ENCODE data around the gene UNC50.

DNA sequence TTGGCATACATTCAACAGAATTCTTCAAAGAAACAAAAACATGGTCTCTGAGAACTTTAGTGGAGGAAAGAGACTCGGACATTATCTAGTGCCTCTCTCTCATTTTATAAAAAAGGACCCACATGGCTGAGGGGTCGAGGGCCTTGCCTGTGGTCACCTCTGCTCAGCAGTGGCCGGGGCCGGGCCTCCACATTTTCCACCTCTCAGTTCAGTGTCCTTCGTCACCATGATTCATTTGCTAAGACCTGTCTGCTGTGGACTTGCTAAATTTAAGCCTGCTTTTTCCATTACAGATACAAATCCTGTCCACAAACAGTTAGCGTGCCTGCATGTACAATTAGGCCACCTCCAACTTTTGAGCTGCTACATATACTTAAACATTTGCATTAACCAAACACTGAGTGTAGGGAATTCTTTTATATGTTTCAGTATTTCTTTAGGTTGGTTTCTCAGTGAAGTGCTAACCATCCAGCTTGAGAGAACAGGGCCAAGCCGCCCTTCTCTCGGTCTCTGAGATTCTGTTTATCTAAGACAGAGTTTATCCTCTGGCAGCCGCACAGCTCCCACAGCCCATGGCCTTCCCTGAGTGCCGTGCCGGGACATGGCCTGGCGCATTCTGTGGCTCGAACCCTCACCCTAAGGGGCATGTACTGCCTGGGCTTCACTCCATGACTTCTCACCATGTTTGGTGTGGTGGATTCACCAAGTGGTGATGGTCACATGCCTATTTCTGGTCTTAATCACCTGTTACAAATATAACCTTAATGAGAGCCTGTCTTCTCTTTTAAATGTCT lies 46.3 kb upstream of the UNC50 start:
- TF ChIP-seq, protein P1, sequence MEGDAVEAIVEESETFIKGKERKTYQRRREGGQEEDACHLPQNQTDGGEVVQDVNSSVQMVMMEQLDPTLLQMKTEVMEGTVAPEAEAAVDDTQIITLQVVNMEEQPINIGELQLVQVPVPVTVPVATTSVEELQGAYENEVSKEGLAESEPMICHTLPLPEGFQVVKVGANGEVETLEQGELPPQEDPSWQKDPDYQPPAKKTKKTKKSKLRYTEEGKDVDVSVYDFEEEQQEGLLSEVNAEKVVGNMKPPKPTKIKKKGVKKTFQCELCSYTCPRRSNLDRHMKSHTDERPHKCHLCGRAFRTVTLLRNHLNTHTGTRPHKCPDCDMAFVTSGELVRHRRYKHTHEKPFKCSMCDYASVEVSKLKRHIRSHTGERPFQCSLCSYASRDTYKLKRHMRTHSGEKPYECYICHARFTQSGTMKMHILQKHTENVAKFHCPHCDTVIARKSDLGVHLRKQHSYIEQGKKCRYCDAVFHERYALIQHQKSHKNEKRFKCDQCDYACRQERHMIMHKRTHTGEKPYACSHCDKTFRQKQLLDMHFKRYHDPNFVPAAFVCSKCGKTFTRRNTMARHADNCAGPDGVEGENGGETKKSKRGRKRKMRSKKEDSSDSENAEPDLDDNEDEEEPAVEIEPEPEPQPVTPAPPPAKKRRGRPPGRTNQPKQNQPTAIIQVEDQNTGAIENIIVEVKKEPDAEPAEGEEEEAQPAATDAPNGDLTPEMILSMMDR (IDR thresholded peaks at IDR 0.05; ENCODE audit: low read length), result no peak
- TF ChIP-seq EZH2phosphoT487 (IDR thresholded peaks at IDR 0.05; ENCODE audit: low read length), result no peak
